ENCODE results near the gene PRRT3. TPM values are rescaled to one million over a fixed set of nuclear protein-coding genes. Genes with fewer than 3 reads are reported as not detected.
A peak's percentile ranks its signal among the peaks of the same experiment; 100 is the strongest.

Gene PRRT3
- total and polyA plus RNA-seq, 2 of the 8 experiments (the other 6 are each of a cell fraction or from before 2014, with no cell fraction given) = 9.0 to 9.2 TPM

GRCh38 chr3:9966841-9967240 is 14.6 kb upstream of the PRRT3 start:
- H2BK20ac ChIP-seq (ENCODE audit: low read length) = no peak overlapping the region

More at GRCh38 chr3:9966841-9967240, 14.6 kb upstream of the PRRT3 start:
- Histone ChIP-seq H3K9me3 (ENCODE audit: insufficient read depth in 2 of 2, low read depth in 1 of 2, low read length in 1 of 2) (no peaks in the 10 kb centered on the region), H3K14ac (ENCODE audit: insufficient read length) (no peak overlapping the region), H3K36me3 (ENCODE audit: control insufficient read depth in 2 of 4, insufficient read depth in 4 of 4, low read length in 3 of 4) (peaks cover 0 to 23% (median 12%) of the 10 kb centered on the region in 4 experiments; a peak in 6 of 8 replicates), H2BK120ac (replicated peaks; ENCODE audit: low read depth, low read length) (no peak overlapping the region), H2AK5ac (ENCODE audit: low read depth, low read length) (no peak overlapping the region), H2BK12ac (ENCODE audit: low read depth, low read length) (no peak overlapping the region), H3K9ac (replicated peaks in 1 of 4; ENCODE audit: extremely low read depth in 1 of 4, low read depth in 3 of 4, low read length in 3 of 4) (no peak overlapping the region), H2AFZ (ENCODE audit: low read length) (no peak overlapping the region), H3K4me2 (ENCODE audit: insufficient read depth in 1 of 2, low read depth in 2 of 2, low read length in 2 of 2) (no peak overlapping the region), H3K18ac (ENCODE audit: extremely low read depth, low read length) (no peak overlapping the region), H3K79me1 (ENCODE audit: low read depth, low read length) (no peaks in the 10 kb centered on the region), H4K91ac (replicated peaks; ENCODE audit: insufficient read length, low read length) (no peak overlapping the region), H4K5ac (ENCODE audit: insufficient read length, low read depth, low read length) (no peak overlapping the region), H4K8ac (ENCODE audit: extremely low read depth, insufficient read depth, low read length) (no peak overlapping the region), H3K79me2 (ENCODE audit: control insufficient read depth in 1 of 2, insufficient read depth in 2 of 2, low read length in 2 of 2) (no peaks in the 10 kb centered on the region), H2BK5ac (ENCODE audit: low read depth, low read length) (no peak overlapping the region), H3K4me3 (ENCODE audit: extremely low read depth in 1 of 4, insufficient read depth in 2 of 4, low read depth in 3 of 4, low read length in 4 of 4) (no peak overlapping the region), H3K27ac (ENCODE audit: low read depth, low read length) (no peak overlapping the region), H3K23me2 (ENCODE audit: low read depth, low read length) (no peaks in the 10 kb centered on the region), H3K27me3 (replicated peaks in 1 of 4; ENCODE audit: control insufficient read depth in 3 of 4, extremely low read depth in 1 of 4, insufficient read depth in 3 of 4, low read length in 3 of 4) (no peaks in the 10 kb centered on the region), H2BK15ac (ENCODE audit: low read length) (no peak overlapping the region), H3K56ac (replicated peaks; ENCODE audit: insufficient read length, low read depth, low read length) (no peak overlapping the region), H3K4ac (replicated peaks; ENCODE audit: insufficient read length, low read depth, low read length) (no peak overlapping the region), H3K23ac (ENCODE audit: insufficient read length) (no peak overlapping the region), H4K20me1 (replicated peaks in 1 of 2; ENCODE audit: control insufficient read depth in 1 of 2, insufficient read depth in 2 of 2, low read length in 2 of 2) (peaks cover 0 to 1% of the 10 kb centered on the region in 2 experiments), H3K4me1 (replicated peaks in 1 of 4; ENCODE audit: control insufficient read depth in 3 of 4, insufficient read depth in 4 of 4, low read length in 3 of 4) (no peaks in the 10 kb centered on the region)
- DNase-seq (ENCODE audit: low read depth in 1 of 2, low spot score in 2 of 2) (no peak), FAIRE-seq (no peak)
- ChIA-PET CTCF (ENCODE audit: partially characterized antibody) (interaction anchor here (0.6 to 2.4 kb wide), 5 partner anchors 10 to 196 kb away, joined by 3 to 7 read pairs (median 4); no protein-coding TSS in a partner anchor), POLR2A (ENCODE audit: partially characterized antibody) (interaction anchor here (1.0 kb wide), 1 partner anchor 74 kb away, joined by 3 read pairs; no protein-coding TSS in a partner anchor)
- TF ChIP-seq NRF1 (IDR thresholded peaks at IDR 0.05; ENCODE audit: low read depth, low read length) (no peak), MAFK (IDR thresholded peaks at IDR 0.05; ENCODE audit: low read depth, low read length) (peak; percentile 16; the same call in 1 of the 2 replicates), BRCA1 (IDR thresholded peaks at IDR 0.05; ENCODE audit: low read depth, low read length) (no peak)
- WGBS, 2 experiments (ENCODE audit: extremely low coverage in 1 of 2, insufficient coverage in 1 of 2, insufficient read length in 1 of 2, insufficient replicate concordance in 2 of 2, low coverage in 1 of 2, low lambda C conversion rate in 2 of 2, missing lambda C conversion rate in 1 of 2) = 97% methylated on average over 2 of the region's 2 CpGs; no CpG with 5 or more reads in 1 of the 2 experiments

Data from H1 (cell line).